Hepatocyte (in vitro differentiated cells): ENCODE data around the gene TECR.

Experiments
- CTCF ChIP-seq: fragments of 200-600 bp; sonication (generic); IDR thresholded peaks from 2 replicates; pipeline ENCODE4 v1.5.1; 2016; ENCODE audit warnings: antibody characterized with exemption, mild to moderate bottlenecking; ENCODE audit not compliant: poor library complexity
- EZH2 ChIP-seq: fragments of 200-600 bp; sonication (generic); IDR thresholded peaks from 2 replicates; pipeline ENCODE4 v1.6.1; 2016; ENCODE audit warnings: antibody characterized with exemption, mild to moderate bottlenecking, borderline replicate concordance

GRCh38 chr19:14582894-14583340 is 53.5 kb downstream of the TECR start, which contains the start of gene CLEC17A:
- TF ChIP-seq CTCF (no peak), EZH2 (no peak)
